Measurements from ENCODE around the gene BTN1A1. TPM values are rescaled to one million over a fixed set of nuclear protein-coding genes. Genes with fewer than 3 reads are reported as not detected.

The BTN1A1 gene
- total and polyA plus RNA-seq, 9 of the 15 experiments (the other 6 are each of a cell fraction or from before 2014, with no cell fraction given), result 0.01 to 0.15 (median 0.06) TPM; not detected in 4

GRCh38 chr6:26552205-26552604, 52.1 kb downstream of the BTN1A1 start (continued):
- TF ChIP-seq ZNF76 (CRISPR knock-in tag; IDR thresholded peaks at IDR 0.05; ENCODE audit: borderline replicate concordance) (no peak), ZNF354B (CRISPR knock-in tag; IDR thresholded peaks at IDR 0.05) (no peak), ILK (tag; IDR thresholded peaks at IDR 0.05; ENCODE audit: borderline replicate concordance, low read depth) (no peak)

GRCh38 chr6:26552640-26553188, 52.6 kb downstream of the BTN1A1 start:
- Histone ChIP-seq H3K4me1 (replicated peaks in 1 of 2; ENCODE audit: control insufficient read depth in 2 of 2, insufficient read depth in 2 of 2, low read length in 2 of 2) (peaks cover 5 to 20% of the 10 kb centered on the region in 2 experiments; a peak in 4 of 5 replicates), H3K9ac (ENCODE audit: insufficient read depth in 1 of 2, low read depth in 2 of 2, low read length in 2 of 2) (peak overlapping the region in 1 of 2 experiments; percentile 59; a peak in 2 of 4 replicates), H2AFZ (ENCODE audit: low read depth, low read length) (peak overlapping the region; percentile 90), H3K4me2 (ENCODE audit: insufficient read depth, low read length) (peak overlapping the region; percentile 87), H3K4me3 (peak overlapping the region; percentile 51), H3K36me3 (ENCODE audit: control insufficient read depth, insufficient read depth, low read length) (no peaks in the 10 kb centered on the region), H3K27me3 (ENCODE audit: control insufficient read depth in 2 of 2, insufficient read depth in 2 of 2, low read length in 2 of 2) (no peaks in the 10 kb centered on the region), H3K27ac (ENCODE audit: extremely low read depth, low read depth, low read length) (no peak overlapping the region; the same call in 2 of the 3 replicates), H3K9me1 (ENCODE audit: control insufficient read depth, insufficient read depth, low read length) (no peaks in the 10 kb centered on the region), H3K9me3 (replicated peaks; ENCODE audit: control insufficient read depth, insufficient read depth, low read depth, low read length) (no peaks in the 10 kb centered on the region), H4K20me1 (replicated peaks; ENCODE audit: control insufficient read depth, insufficient read depth, low read length) (no peaks in the 10 kb centered on the region; the same call in 1 of the 2 replicates), H3K79me2 (ENCODE audit: control insufficient read depth, insufficient read depth, low read length) (no peaks in the 10 kb centered on the region)
- no peak for ATAC-seq
- no peak for DNase-seq (ENCODE audit: extremely low read depth in 1 of 4, low spot score in 3 of 4)
- FAIRE-seq, result no peak
- WGBS (ENCODE audit: insufficient coverage, low coverage, missing lambda C conversion rate), result 6% methylated on average over 11 of the region's 11 CpGs
- intact Hi-C loops (cut with micrococcal nuclease) (loop anchor here (1.0 to 10.0 kb wide), 4 partner anchors 15 to 1132 kb away; partner anchors contain the start of gene ZNF184), in situ Hi-C loops (cut with MboI) (loop anchor here (25.0 kb wide), 1 partner anchor 365 kb away; a partner anchor contains a TSS)
- POLR2A ChIA-PET, result interaction anchor here (0.7 to 6.8 kb wide), 11 partner anchors 11 to 364 kb away, joined by 3 to 70 read pairs (median 5); partner anchors contain the start of gene HMGN4
- no TSS peak for BruUV-seq (replicated peaks)
- CTCF ChIA-PET (ENCODE audit: low intra/inter-chr PET ratio), result no interaction called here
- TF ChIP-seq ZFP91 (CRISPR knock-in tag; IDR thresholded peaks at IDR 0.05) (0 out of 2 replicates have a peak, but pooled peaks have one; percentile 35), NCOA1 (IDR thresholded peaks at IDR 0.05; ENCODE audit: low read depth) (peak; percentile 16; the same call in 1 of the 2 replicates), ARHGAP35 (IDR thresholded peaks at IDR 0.05; ENCODE audit: partially characterized antibody) (peak; percentile 15), CTBP1 (IDR thresholded peaks at IDR 0.05; ENCODE audit: borderline replicate concordance) (0 out of 2 replicates have a peak, but pooled peaks have one; percentile 8), GATAD2B (IDR thresholded peaks at IDR 0.05; ENCODE audit: borderline replicate concordance) (peak; percentile 45; the same call in 1 of the 2 replicates), ARID2 (IDR thresholded peaks at IDR 0.05) (no peak), CREBBP (IDR thresholded peaks at IDR 0.05; ENCODE audit: low read depth, low read length) (peak; percentile 46), ZNF583 (CRISPR knock-in tag; IDR thresholded peaks at IDR 0.05) (no peak), GATA2 (CRISPR knock-in tag; IDR thresholded peaks at IDR 0.05) (0 out of 2 replicates have a peak, but pooled peaks have one; percentile 15), CBX3 (IDR thresholded peaks at IDR 0.05; ENCODE audit: borderline replicate concordance in 1 of 2, low read length in 2 of 2) (no peak), DACH1 (IDR thresholded peaks at IDR 0.05; ENCODE audit: partially characterized antibody) (peak; percentile 95), ZBTB2 (IDR thresholded peaks at IDR 0.05) (peak; percentile 48; the same call in 1 of the 2 replicates), GATAD2A (IDR thresholded peaks at IDR 0.05) (peak; percentile 62; the same call in 1 of the 2 replicates), PHF8 (IDR thresholded peaks at IDR 0.05; ENCODE audit: borderline replicate concordance, low read length) (peak; percentile 2; the same call in 1 of the 2 replicates), MCM7 (IDR thresholded peaks at IDR 0.05) (peak in 1 of 2 experiments; percentile 63; a peak in 1 of 4 replicates), PHTF2 (CRISPR knock-in tag; IDR thresholded peaks at IDR 0.05) (no peak)
